ELR (cell line): ENCODE measurements around the gene UNK.

ENCODE experiments used
- DNase-seq: peaks from one replicate; pipeline ENCODE4 v3.0.0-alpha.2; 2015; ENCODE audit warnings: low read depth

UNK gene

GRCh38 chr17:75784473-75785015 is at the start of gene UNK:
UNK (plus strand) TSS chr17:75784806; CDS start chr17:75784881, 75 bp downstream.
- peak; percentile 100 for DNase-seq

- DNase-seq: no peak
These were observed 48.3 kb upstream of the UNK start for GRCh38 chr17:75736173-75736835.

GRCh38 chr17:75737133-75737962 is 47.3 kb upstream of the UNK start:
- DNase-seq: no peak

- peak; percentile 42 for DNase-seq
These were observed 46.3 kb upstream of the UNK start for GRCh38 chr17:75738218-75738802.

GRCh38 chr17:75739174-75739573 is 45.4 kb upstream of the UNK start:
- no peak for DNase-seq

GRCh38 chr17:75739801-75740200 is 44.8 kb upstream of the UNK start:
- DNase-seq: no peak

- DNase-seq: no peak
These were observed 44.4 kb upstream of the UNK start for GRCh38 chr17:75740215-75740614.

- DNase-seq: no peak
These were observed 44.0 kb upstream of the UNK start for GRCh38 chr17:75740631-75741077.

- no peak for DNase-seq
These were observed 42.3 kb upstream of the UNK start for GRCh38 chr17:75742337-75742736.

- no peak for DNase-seq
These were observed 40.9 kb upstream of the UNK start for GRCh38 chr17:75743625-75744206.

GRCh38 chr17:75748706-75749105 is 35.9 kb upstream of the UNK start:
- no peak for DNase-seq

GRCh38 chr17:75749545-75750389 is 34.8 kb upstream of the UNK start:
- DNase-seq: peak; percentile 87

GRCh38 chr17:75750661-75751423 is 33.8 kb upstream of the UNK start:
- DNase-seq: no peak

- no peak for DNase-seq
These were observed 32.8 kb upstream of the UNK start for GRCh38 chr17:75751676-75752404.

GRCh38 chr17:75752405-75752709 is 32.2 kb upstream of the UNK start:
- DNase-seq: no peak

- no peak for DNase-seq
These were observed 31.6 kb upstream of the UNK start for GRCh38 chr17:75752802-75753513.

GRCh38 chr17:75753514-75754377 is 30.9 kb upstream of the UNK start:
- peak; percentile 85 for DNase-seq

- DNase-seq: no peak
These were observed 30.0 kb upstream of the UNK start for GRCh38 chr17:75754378-75755204.
